ENCODE results near the gene SBF2. TPM values are rescaled to one million over a fixed set of nuclear protein-coding genes. Genes with fewer than 3 reads are reported as not detected.
"Not testable (repeated sequence)": the region's sequence is repeated elsewhere in the genome, so short reads cannot be mapped to it uniquely, and the experiment has no call there.

The SBF2 gene
- total and polyA plus RNA-seq, 2 of the 13 experiments (the other 11 are each of a cell fraction or from before 2014, with no cell fraction given), result 24.0 to 45.8 TPM

DNA sequence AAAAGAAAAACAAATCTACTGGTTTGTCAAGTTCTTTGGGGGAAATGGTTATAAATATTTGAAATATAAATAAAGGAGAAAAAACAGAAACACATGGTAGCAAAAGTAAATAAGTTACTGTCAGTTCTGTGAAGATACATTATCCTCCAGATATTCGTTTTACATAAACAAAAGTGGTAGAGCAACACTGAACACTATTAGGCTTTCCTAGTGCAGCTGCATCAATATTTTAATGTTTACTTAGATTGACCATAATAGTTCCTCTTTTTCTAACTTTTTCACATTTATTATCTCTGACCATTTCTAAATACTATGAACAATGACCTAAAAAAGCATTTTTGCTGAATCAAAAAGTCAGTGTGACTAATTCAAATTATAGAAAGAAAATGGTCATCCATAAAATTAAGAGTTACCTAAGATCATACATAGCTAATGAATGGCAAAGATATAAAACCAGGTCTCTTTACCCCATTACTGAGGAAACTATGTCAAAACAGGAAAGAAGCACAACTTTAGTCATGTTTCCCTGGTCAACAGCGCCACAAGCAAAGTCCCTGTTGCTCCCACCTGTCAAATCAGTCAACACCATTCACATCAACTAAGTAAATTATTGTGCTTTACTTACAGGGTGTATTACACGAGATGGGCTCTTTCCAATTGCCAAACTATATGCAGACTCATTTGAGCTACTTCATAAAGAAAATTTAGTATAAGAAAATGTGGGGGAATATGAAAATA is 38.5 kb downstream of the SBF2 start (continued):
- TF ChIP-seq POGK (CRISPR knock-in tag; conservative IDR thresholded peaks at IDR 0.05) (no peak), TMF1 (CRISPR knock-in tag; IDR thresholded peaks at IDR 0.05; ENCODE audit: low read depth) (no peak), NCOA2 (CRISPR knock-in tag; IDR thresholded peaks at IDR 0.05) (no peak), ONECUT2 (CRISPR knock-in tag; IDR thresholded peaks at IDR 0.05) (no peak), SNAPC4 (CRISPR knock-in tag; IDR thresholded peaks at IDR 0.05) (no peak), ETV6 (CRISPR knock-in tag; conservative IDR thresholded peaks at IDR 0.05) (no peak)

DNA sequence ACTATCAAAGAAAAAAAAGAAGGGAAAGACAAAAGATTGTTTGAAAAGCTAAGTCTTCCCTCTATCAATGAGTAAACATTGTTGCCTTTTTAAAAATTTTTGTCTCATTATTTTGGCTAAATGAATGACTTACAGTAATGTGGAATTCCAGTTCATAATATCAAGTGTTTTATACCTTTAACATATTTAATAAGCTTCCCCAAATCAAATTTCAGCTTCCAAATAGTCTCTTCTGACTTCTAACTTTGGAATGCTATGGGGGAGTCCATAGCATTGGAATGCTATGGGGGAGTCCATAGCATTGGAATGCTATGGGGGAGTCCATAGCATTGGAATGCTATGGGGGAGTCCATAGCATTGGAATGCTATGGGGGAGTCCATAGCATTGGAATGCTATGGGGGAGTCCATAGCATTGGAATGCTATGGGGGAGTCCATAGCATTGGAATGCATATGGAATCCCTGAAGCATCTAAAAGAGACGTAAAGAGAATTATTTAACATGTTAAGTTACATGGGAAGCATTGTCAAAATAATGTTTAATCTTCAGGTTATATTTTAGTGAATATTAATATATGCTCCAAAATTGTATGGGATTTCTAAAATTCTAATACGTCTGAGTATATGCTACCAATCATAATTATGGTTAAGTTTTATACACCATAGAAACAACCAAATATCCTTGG is 44.4 kb downstream of the SBF2 start:
- intact Hi-C loops (cut with micrococcal nuclease; ENCODE audit: unreplicated experiment); FAIRE-seq; H3K4me2 ChIP-seq (ENCODE audit: low read depth, low read length); H2AFZ ChIP-seq (ENCODE audit: low read length); H3K9me3 ChIP-seq (ENCODE audit: low read length); POLR2A ChIA-PET; DNase-seq (ENCODE audit: low spot score); CTCF ChIA-PET (ENCODE audit: low intra/inter-chr PET ratio, low total read pairs); ATAC-seq; H3K79me2 ChIP-seq (ENCODE audit: insufficient read depth, low read length); H3K27ac ChIP-seq (ENCODE audit: extremely low read length, insufficient read depth, low read length); H4K20me1 ChIP-seq (ENCODE audit: insufficient read depth, low read length); in situ Hi-C loops (cut with HindIII; ENCODE audit: extremely low pct_ligation_motif_present, low pct_unique_long_range_greater_than_20kb); H3K27me3 ChIP-seq (ENCODE audit: control insufficient read depth in 1 of 2, insufficient read depth in 2 of 2, low read length in 2 of 2); H3K4me3 ChIP-seq (replicated peaks in 1 of 3; ENCODE audit: insufficient read depth in 1 of 3, low read depth in 2 of 3, low read length in 3 of 3); H3K4me1 ChIP-seq (ENCODE audit: insufficient read depth, low read length); H3K36me3 ChIP-seq (replicated peaks in 1 of 2; ENCODE audit: control insufficient read depth in 1 of 2, insufficient read depth in 2 of 2, low read length in 2 of 2); BruUV-seq (replicated peaks); H3K9ac ChIP-seq (ENCODE audit: insufficient read depth, low read depth, low read length): not testable (repeated sequence)
- 99% methylated on average over 2 of the region's 2 CpGs for WGBS (ENCODE audit: low lambda C conversion rate)
